Esophagus muscularis mucosa (tissue), 3 donors: ENCODE measurements around the gene PLXDC2.

Experiments
- POLR2AphosphoS5 ChIP-seq, 2 donors: sonication (generic); formaldehyde crosslinking; IDR thresholded peaks; one replicate each; pipeline ENCODE4 v1.6.1; 2017; ENCODE audit warnings: antibody characterized with exemption in 2 of 2
- TF ChIP-seq, protein P1 (sequence below), 3 experiments: fragments of 200-600 bp in 2 of 3; fragments of 450-650 bp in 1 of 3; sonication (generic) in 2 of 3; IDR thresholded peaks; one replicate each; pipeline ENCODE4 v1.5.1; 2017 to 2019; ENCODE audit warnings: antibody characterized with exemption in 3 of 3, mild to moderate bottlenecking in 2 of 3, moderate library complexity in 1 of 3

DNA sequence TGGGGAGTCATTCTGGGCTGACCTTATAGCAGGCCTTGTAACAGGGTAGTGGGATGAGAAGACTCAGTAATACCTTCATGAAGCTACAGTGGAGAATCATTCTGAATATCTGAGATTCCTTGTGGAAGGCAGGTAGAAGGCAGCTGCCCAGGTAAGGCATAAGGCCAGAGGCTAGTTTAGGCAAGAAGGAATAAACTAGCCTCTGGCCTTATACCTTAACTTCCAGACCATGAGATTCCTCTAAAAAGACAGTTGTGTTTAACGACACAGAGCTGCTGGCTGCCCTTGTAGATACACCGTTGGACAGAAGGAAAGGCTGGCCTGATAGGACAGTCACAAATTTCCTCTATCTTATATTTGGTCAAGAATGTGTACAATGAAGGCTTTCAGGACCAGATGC lies 268.2 kb downstream of the PLXDC2 start:
- TF ChIP-seq, protein P1, sequence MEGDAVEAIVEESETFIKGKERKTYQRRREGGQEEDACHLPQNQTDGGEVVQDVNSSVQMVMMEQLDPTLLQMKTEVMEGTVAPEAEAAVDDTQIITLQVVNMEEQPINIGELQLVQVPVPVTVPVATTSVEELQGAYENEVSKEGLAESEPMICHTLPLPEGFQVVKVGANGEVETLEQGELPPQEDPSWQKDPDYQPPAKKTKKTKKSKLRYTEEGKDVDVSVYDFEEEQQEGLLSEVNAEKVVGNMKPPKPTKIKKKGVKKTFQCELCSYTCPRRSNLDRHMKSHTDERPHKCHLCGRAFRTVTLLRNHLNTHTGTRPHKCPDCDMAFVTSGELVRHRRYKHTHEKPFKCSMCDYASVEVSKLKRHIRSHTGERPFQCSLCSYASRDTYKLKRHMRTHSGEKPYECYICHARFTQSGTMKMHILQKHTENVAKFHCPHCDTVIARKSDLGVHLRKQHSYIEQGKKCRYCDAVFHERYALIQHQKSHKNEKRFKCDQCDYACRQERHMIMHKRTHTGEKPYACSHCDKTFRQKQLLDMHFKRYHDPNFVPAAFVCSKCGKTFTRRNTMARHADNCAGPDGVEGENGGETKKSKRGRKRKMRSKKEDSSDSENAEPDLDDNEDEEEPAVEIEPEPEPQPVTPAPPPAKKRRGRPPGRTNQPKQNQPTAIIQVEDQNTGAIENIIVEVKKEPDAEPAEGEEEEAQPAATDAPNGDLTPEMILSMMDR (IDR thresholded peaks at IDR 0.05) = no peak
- TF ChIP-seq POLR2AphosphoS5 (IDR thresholded peaks at IDR 0.05) = no peak
